Adrenal gland (tissue), 19 donors: Measurements from ENCODE around the gene MRPL28. TPM values are rescaled to one million over a fixed set of nuclear protein-coding genes. Genes with fewer than 3 reads are reported as not detected.
"Not testable (repeated sequence)": the region's sequence is repeated elsewhere in the genome, so short reads cannot be mapped to it uniquely, and the experiment has no call there.

Source experiments
- DNase-seq, 7 donors: peaks; one replicate each; pipeline ENCODE4 v3.0.0-alpha.2; 2019 to 2020
- H3K27ac ChIP-seq, 5 donors: fragments of 200-600 bp; sonication (generic) in 4 of 5; 1 replicate in 3 of 5; 2 replicates in 2 of 5; pipeline versions ENCODE4 v1.5.1 to v1.8.0; 2016 to 2020; ENCODE audit warnings: mild to moderate bottlenecking in 1 of 5
- H3K27me3 ChIP-seq: fragments of 200-600 bp; 2 replicates; pipeline ENCODE4 v1.8.0; 2021
- H3K36me3 ChIP-seq, 2 donors: fragments of 200-600 bp; replicated peaks in 1 of 2; 1 replicate in 1 of 2; 2 replicates in 1 of 2; pipeline versions ENCODE4 v1.5.1 to v1.8.0; 2018 to 2022
- H3K4me1 ChIP-seq, 2 donors: fragments of 200-600 bp; replicated peaks in 1 of 2; 1 replicate in 1 of 2; 2 replicates in 1 of 2; pipeline versions ENCODE4 v1.5.1 to v1.8.0; 2018 to 2021
- H3K4me3 ChIP-seq, 4 donors: fragments of 200-600 bp; sonication (generic) in 3 of 4; one replicate each; pipeline ENCODE4 v1.5.1; 2016 to 2018
- H3K9me3 ChIP-seq, 3 donors: fragments of 200-600 bp; sonication (generic) in 1 of 3; replicated peaks in 1 of 3; 1 replicate in 2 of 3; 2 replicates in 1 of 3; pipeline versions ENCODE4 v1.5.1 to v1.8.0; 2016 to 2021
- POLR2A ChIP-seq, 2 donors: fragments of 450-650 bp; IDR thresholded peaks; one replicate each; pipeline ENCODE4 v1.6.1; 2017; ENCODE audit warnings: antibody characterized with exemption in 2 of 2, mild to moderate bottlenecking in 2 of 2, moderate library complexity in 1 of 2
- WGBS, 4 donors: extraction: QIAGEN DNeasy Blood & Tissue Kit in 2 of 4; methylation state at CpG; one replicate each; pipeline versions ENCODE4 v1.1.5 to v1.1.7; 2013 to 2017; 5-methylcytosine and 5-hydroxymethylcytosine counted together
- intact Hi-C, 2 donors: fragments of 100-400 bp; cut with DNase I; formaldehyde crosslinking; loops; one replicate each; pipeline versions ENCODE4 v1.14.1 to v1.15.0; 2022 to 2023
- long read RNA-seq, 10 donors: library from polyadenylated mRNA in 3 of 10; unstranded in 2 of 10; stranded (forward) in 1 of 10; transcript quantifications; one replicate each; pipeline ENCODE4 v2.0.0 and lab custom pipeline, GENCODE V29; 2021 to 2026
- polyA plus RNA-seq, 3 donors: library from polyadenylated mRNA; stranded (reverse); fragments of 200-250 nt in 2 of 3; fragments of 350-450 nt in 1 of 3; fragmentation: Illumina TruSeq in 1 of 3; extraction: RNeasy Lipid Tissue Mini Kit (QIAGEN cat#74804) in 1 of 3; gene quantifications; one replicate each; pipeline ENCODE4 v1.2.3, GENCODE V29; 2013 to 2014
- total RNA-seq, 9 donors: library from RNA; depleted of rRNA in 4 of 9; stranded (reverse); fragments of >200 nt in 4 of 9; fragments of 120-200 nt in 1 of 9; fragmentation: NEBNext Ultra II Directional in 1 of 9; extraction: Animal tissue kit (Norgen Biotek cat#: 25700) in 1 of 9; gene quantifications; one replicate each; pipeline versions ENCODE4 v1.1.0 to v1.2.4, GENCODE V29; 2013 to 2023
- TF ChIP-seq, protein P1 (sequence below), 6 experiments: fragments of 450-650 bp in 4 of 6; fragments of 200-600 bp in 2 of 6; sonication (generic) in 1 of 6; IDR thresholded peaks; 1 replicate in 5 of 6; 2 replicates in 1 of 6; pipeline versions ENCODE4 v1.5.1 to v1.8.0; 2016 to 2021; ENCODE audit warnings: antibody characterized with exemption in 6 of 6, mild to moderate bottlenecking in 2 of 6, moderate library complexity in 1 of 6
- donor health status: healthy with polysubstance abuse.
- donor health status: Bipolar disorder and iron deficiency.
- donor health status: DM: yes; HTN: yes; CAD: no.
- donor health status: DM: no; HTN: no; CAD: no.
- donor health status: DM: no; HTN: no; CAD: no.
- donor health status: DM: yes; HTN: yes; CAD: no.

MRPL28 gene
- 100 to 1,000 TPM in 3 of 9 donors, 10 to 100 TPM in 6; 65.2 to 132 (median 77.1) TPM for total RNA-seq
- 100 to 1,000 TPM in 2 of 3 donors, 10 to 100 TPM in 1; 42.9 to 155 (median 123) TPM for polyA plus RNA-seq
- long read RNA-seq, donor 1, transcript MRPL28-201 (6 exons, 1,098 nt), result major isoform, 30 of 45 reads
- long read RNA-seq, donor 1, partial matches to known transcripts, result 14 of 45 reads
- long read RNA-seq, donor 1, other reads (novel, unspliced or antisense), result 0 of 45 reads
- long read RNA-seq, donor 2, transcript MRPL28-201 (6 exons, 1,098 nt), result major isoform, 13 of 23 reads
- long read RNA-seq, donor 2, partial matches to known transcripts, result 8 of 23 reads
- long read RNA-seq, donor 2, other reads (novel, unspliced or antisense), result 0 of 23 reads
- long read RNA-seq, donor 3, transcript MRPL28-201 (6 exons, 1,098 nt), result major isoform, 11 of 14 reads
- long read RNA-seq, donor 3, partial matches to known transcripts, result 0 of 14 reads
- long read RNA-seq, donor 3, other reads (novel, unspliced or antisense), result 0 of 14 reads
- long read RNA-seq, donor 4, transcript MRPL28-201 (6 exons, 1,098 nt), result major isoform, 42 of 69 reads
- long read RNA-seq, donor 4, partial matches to known transcripts, result 20 of 69 reads
- long read RNA-seq, donor 4, other reads (novel, unspliced or antisense), result 2 of 69 reads
- long read RNA-seq, donor 5, transcript MRPL28-201 (6 exons, 1,098 nt), result major isoform, 63 of 92 reads
- long read RNA-seq, donor 5, transcript MRPL28-202 (6 exons, 865 nt), result minor isoform, 6 of 92 reads
- long read RNA-seq, donor 5, partial matches to known transcripts, result 12 of 92 reads
- long read RNA-seq, donor 5, other reads (novel, unspliced or antisense), result 6 of 92 reads
- long read RNA-seq, donor 6, transcript MRPL28-201 (6 exons, 1,098 nt), result major isoform, 33 of 52 reads
- long read RNA-seq, donor 6, partial matches to known transcripts, result 16 of 52 reads
- long read RNA-seq, donor 6, other reads (novel, unspliced or antisense), result 2 of 52 reads
- long read RNA-seq, donor 7, transcript MRPL28-201 (6 exons, 1,098 nt), result major isoform, 8 of 9 reads
- long read RNA-seq, donor 7, partial matches to known transcripts, result 0 of 9 reads
- long read RNA-seq, donor 7, other reads (novel, unspliced or antisense), result 0 of 9 reads
- long read RNA-seq, donor 8, transcript MRPL28-201 (6 exons, 1,098 nt), result major isoform, 23 of 32 reads
- long read RNA-seq, donor 8, partial matches to known transcripts, result 8 of 32 reads
- long read RNA-seq, donor 8, other reads (novel, unspliced or antisense), result 0 of 32 reads
- long read RNA-seq, donor 9, transcript MRPL28-201 (6 exons, 1,098 nt), result major isoform, 6 of 8 reads
- long read RNA-seq, donor 9, partial matches to known transcripts, result 0 of 8 reads
- long read RNA-seq, donor 9, other reads (novel, unspliced or antisense), result 0 of 8 reads
- long read RNA-seq, donor 10, transcript MRPL28-201 (6 exons, 1,098 nt), result major isoform, 9 of 9 reads
- long read RNA-seq, donor 10, partial matches to known transcripts, result 0 of 9 reads
- long read RNA-seq, donor 10, other reads (novel, unspliced or antisense), result 0 of 9 reads

DNA sequence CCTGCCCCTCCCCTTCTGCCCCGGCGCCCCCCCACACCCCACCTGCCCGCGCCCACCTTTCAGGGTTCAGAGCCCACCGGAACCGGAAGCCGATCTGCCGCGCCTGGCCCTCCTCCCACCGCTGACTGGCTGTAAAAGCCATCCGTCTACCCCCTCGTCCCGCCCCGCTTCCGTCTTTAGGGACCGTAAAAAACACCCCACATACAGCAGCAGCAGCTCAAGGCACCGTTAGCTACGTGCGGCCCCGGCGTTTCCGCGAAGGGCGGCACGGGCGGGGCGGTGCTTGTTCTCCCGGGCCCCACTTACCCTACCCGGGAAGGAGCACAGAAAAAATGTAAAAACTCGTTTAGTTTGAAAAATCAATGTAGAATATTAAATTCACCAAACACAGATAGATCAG, at the start of gene MRPL28:
MRPL28 (minus strand) TSS at position 96 of the 400 bp plus-strand sequence. CDS start 320 bp downstream, outside the sequence.
- WGBS, 4 donors, result 0 to 2% (median 1%) methylated on average over 14 to 29 of the region's 30 CpGs
- peaks cover 0 to 61% of the 10 kb centered on the region in 2 donors for H3K36me3 ChIP-seq

DNA sequence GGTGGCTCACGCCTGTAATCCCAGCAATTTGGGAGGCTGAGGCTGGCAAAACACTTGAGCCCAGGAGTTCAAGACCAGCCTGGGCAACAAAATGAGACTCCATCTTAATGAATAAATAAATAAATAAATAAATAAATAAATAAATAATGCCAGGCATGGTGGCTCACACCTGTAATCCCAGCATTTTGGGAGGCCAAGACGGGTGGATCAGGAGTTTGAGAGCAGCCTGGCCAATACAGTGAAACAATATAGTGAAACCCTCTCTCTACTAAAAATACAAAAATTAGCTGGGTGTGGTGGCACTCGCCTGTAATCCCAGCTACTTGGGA, 44.8 kb upstream of the MRPL28 start:
- H3K9me3 ChIP-seq, H3K4me3 ChIP-seq, H3K27me3 ChIP-seq, H3K36me3 ChIP-seq, H3K27ac ChIP-seq, DNase-seq, H3K4me1 ChIP-seq, intact Hi-C loops: not testable (repeated sequence)
- 93 to 96% (median 94%) methylated on average over 3 of the region's 3 CpGs for WGBS, 4 donors

More for the DNA sequence above, at the start of gene MRPL28:
- Histone ChIP-seq H3K9me3 (no peaks in the 10 kb centered on the region), H3K27ac (peak within 1 kb of the TSS; percentile 3 to 61 (median 48)), H3K4me3 (peak within 1 kb of the TSS in 2 of 4 donors; percentile 9 to 58), H3K4me1 (peaks cover 6 to 13% of the 10 kb centered on the region in 2 donors), H3K27me3 (no peaks in the 10 kb centered on the region)
- peak; percentile 93 to 98 (median 94) for DNase-seq
- TF ChIP-seq, protein P1, sequence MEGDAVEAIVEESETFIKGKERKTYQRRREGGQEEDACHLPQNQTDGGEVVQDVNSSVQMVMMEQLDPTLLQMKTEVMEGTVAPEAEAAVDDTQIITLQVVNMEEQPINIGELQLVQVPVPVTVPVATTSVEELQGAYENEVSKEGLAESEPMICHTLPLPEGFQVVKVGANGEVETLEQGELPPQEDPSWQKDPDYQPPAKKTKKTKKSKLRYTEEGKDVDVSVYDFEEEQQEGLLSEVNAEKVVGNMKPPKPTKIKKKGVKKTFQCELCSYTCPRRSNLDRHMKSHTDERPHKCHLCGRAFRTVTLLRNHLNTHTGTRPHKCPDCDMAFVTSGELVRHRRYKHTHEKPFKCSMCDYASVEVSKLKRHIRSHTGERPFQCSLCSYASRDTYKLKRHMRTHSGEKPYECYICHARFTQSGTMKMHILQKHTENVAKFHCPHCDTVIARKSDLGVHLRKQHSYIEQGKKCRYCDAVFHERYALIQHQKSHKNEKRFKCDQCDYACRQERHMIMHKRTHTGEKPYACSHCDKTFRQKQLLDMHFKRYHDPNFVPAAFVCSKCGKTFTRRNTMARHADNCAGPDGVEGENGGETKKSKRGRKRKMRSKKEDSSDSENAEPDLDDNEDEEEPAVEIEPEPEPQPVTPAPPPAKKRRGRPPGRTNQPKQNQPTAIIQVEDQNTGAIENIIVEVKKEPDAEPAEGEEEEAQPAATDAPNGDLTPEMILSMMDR (IDR thresholded peaks at IDR 0.05), result no peak
- TF ChIP-seq POLR2A (IDR thresholded peaks at IDR 0.05), result peak in 1 of 2 donors; percentile 30
- intact Hi-C loops, result no loop called here

DNA sequence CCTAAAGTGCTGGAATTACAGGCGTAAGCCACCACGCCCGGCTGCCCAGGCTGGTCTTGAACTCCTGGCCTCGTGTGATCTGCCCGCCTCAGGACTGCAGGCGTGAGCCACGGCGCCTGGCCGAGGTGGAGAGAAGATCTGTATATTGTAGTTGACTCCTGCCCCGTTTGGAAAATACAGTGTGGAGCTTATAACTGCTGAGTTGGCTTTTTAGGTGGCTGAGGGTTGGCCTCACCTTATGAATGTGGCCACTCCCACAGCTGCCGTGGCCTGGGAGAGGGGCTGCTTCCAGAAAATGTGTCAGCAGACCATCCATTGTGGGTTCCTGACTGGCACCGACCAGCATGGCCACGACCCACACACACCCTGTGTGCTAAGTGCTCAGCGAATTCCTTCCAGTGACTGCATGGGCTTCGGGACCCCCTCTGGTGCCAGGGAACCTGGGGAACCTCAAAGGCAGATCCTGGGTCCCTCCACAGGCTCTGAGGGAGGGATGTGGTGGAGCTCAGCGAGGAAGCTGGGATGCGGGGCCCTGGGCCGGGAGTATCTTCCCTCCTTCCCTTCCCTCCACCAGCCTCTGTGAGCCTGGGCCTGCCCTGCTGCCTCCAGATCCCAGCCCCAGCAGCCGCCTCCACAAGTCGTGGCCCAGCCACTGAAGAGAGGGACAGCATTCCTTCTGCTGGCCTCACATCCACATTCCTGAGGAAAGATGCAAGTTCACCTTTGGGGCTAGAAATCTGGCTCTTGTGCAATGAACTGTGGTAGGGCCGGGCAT, 44.2 kb upstream of the MRPL28 start:
- Histone ChIP-seq H3K4me1 (peaks cover 0 to 8% of the 10 kb centered on the region in 2 donors), H3K27ac (no peak overlapping the region), H3K27me3 (no peaks in the 10 kb centered on the region), H3K4me3 (no peak overlapping the region), H3K9me3 (no peaks in the 10 kb centered on the region), H3K36me3 (no peaks in the 10 kb centered on the region)
- WGBS, 4 donors, result 84 to 94% (median 91%) methylated on average over 13 to 21 of the region's 21 CpGs
- no peak for DNase-seq
- intact Hi-C loops, result no loop called here
- no peak for TF ChIP-seq POLR2A (IDR thresholded peaks at IDR 0.05)

DNA sequence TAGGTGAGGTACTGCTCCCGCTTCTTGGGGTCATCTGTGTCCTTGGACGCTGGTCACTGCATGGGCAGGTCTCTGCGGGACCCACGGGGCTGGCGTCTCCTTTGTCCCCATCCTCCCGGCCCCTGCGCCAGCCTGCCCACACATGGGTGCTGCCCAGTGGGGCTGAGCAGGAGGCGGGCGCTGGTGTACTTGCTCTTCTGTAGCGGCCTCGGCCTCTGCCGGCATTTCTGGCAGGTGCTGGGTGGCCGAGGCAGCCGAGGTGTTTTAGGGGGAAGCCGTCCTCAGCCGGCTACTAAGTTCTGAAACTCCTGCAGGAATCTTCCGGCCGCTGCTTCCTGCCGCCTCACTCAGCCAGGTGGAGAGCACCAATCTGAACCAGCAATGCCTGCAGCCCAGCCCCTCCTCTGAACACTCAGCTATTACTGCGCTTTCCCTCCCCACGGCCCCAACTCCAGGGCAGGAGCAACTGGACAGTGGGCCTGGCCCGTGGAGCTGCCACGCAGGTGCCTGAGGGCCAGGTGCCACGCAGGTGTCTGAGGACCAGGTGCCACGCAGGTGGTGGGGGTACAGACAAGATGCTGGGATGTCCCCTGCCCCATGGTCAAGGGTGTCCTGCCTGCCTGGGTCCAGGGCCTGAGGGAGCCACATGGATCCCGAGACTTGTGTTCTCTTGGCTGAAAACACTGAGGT, 41.4 kb upstream of the MRPL28 start:
- no peaks in the 10 kb centered on the region for H3K27me3 ChIP-seq
- H3K4me1 ChIP-seq, result peaks cover 0 to 8% of the 10 kb centered on the region in 2 donors
- no peak for DNase-seq
- H3K4me3 ChIP-seq, result no peak overlapping the region
- WGBS, 4 donors, result 92 to 98% (median 95%) methylated on average over 10 to 26 of the region's 26 CpGs
- H3K9me3 ChIP-seq, result no peaks in the 10 kb centered on the region
- TF ChIP-seq, protein P1 (IDR thresholded peaks at IDR 0.05), result no peak
- TF ChIP-seq POLR2A (IDR thresholded peaks at IDR 0.05), result no peak
- peak overlapping the region in 1 of 5 donors; percentile 75 for H3K27ac ChIP-seq
- H3K36me3 ChIP-seq, result no peaks in the 10 kb centered on the region
- intact Hi-C loops, result no loop called here
